Natural killer cell (primary cell): ENCODE data around the gene NFXL1. TPM values are rescaled to one million over a fixed set of nuclear protein-coding genes. Genes with fewer than 3 reads are reported as not detected.

Source experiments
- ATAC-seq, 3 donors: fragments of 150-1000 bp in 2 of 3; fragments of 200-7000 bp in 1 of 3; cut with Tn5 transposase; 1 replicate in 1 of 3; 2 replicates in 2 of 3; pipeline ENCODE4 v1.10.0; 2021; ENCODE audit warnings: mild to moderate bottlenecking in 2 of 3, moderate library complexity in 2 of 3
- DNase-seq, 2 donors: peaks; one replicate each; pipeline versions ENCODE4 v3.0.0 to v3.0.0-alpha.2; 2013 to 2021; ENCODE audit warnings: mixed read lengths in 1 of 2
- H3K27ac ChIP-seq: one replicate; pipeline ENCODE4 v1.5.1; 2013; ENCODE audit warnings: mild to moderate bottlenecking, low read length
- H3K27me3 ChIP-seq: one replicate; pipeline ENCODE4 v1.6.1; 2013; ENCODE audit warnings: low read length; ENCODE audit not compliant: control insufficient read depth, insufficient read depth
- H3K36me3 ChIP-seq: one replicate; pipeline ENCODE4 v1.6.1; 2013; ENCODE audit warnings: low read length; ENCODE audit not compliant: control insufficient read depth, insufficient read depth
- H3K4me1 ChIP-seq: one replicate; pipeline ENCODE4 v1.6.1; 2013; ENCODE audit warnings: low read length; ENCODE audit not compliant: control insufficient read depth, insufficient read depth
- H3K4me3 ChIP-seq: one replicate; pipeline ENCODE4 v1.5.1; 2013; ENCODE audit warnings: low read length
- H3K9me3 ChIP-seq: one replicate; pipeline ENCODE4 v1.6.1; 2013; ENCODE audit warnings: low read length; ENCODE audit not compliant: control insufficient read depth, insufficient read depth
- H3K27ac Mint-ChIP-seq, 2 donors: one replicate each; pipeline ENCODE4 v1.8.0; 2022; ENCODE audit warnings: mild to moderate bottlenecking in 2 of 2, mixed read lengths in 2 of 2, moderate library complexity in 1 of 2
- H3K27me3 Mint-ChIP-seq, 2 donors: one replicate each; pipeline ENCODE4 v1.8.0; 2022; ENCODE audit warnings: low read depth in 2 of 2, mixed read lengths in 2 of 2
- H3K36me3 Mint-ChIP-seq: one replicate; pipeline ENCODE4 v1.8.0; 2022; ENCODE audit warnings: mixed read lengths
- H3K4me1 Mint-ChIP-seq, 2 donors: one replicate each; pipeline ENCODE4 v1.8.0; 2022; ENCODE audit warnings: mixed read lengths in 2 of 2
- H3K4me3 Mint-ChIP-seq: one replicate; pipeline ENCODE4 v1.8.0; 2022; ENCODE audit warnings: mild to moderate bottlenecking, moderate library complexity, mixed read lengths
- H3K9me3 Mint-ChIP-seq, 2 donors: one replicate each; pipeline ENCODE4 v1.8.0; 2022; ENCODE audit warnings: mixed read lengths in 2 of 2
- WGBS: methylation state at CpG from one replicate; pipeline ENCODE4 v1.1.7; 2013; ENCODE audit warnings: missing lambda C conversion rate; ENCODE audit not compliant: insufficient coverage; 5-methylcytosine and 5-hydroxymethylcytosine counted together
- intact Hi-C: fragments of 100-400 bp; cut with micrococcal nuclease; formaldehyde crosslinking; loops from one replicate; pipeline ENCODE4 v1.14.2; 2022
- total RNA-seq, 4 donors: library from RNA; stranded (reverse); fragments of 120-200 nt in 1 of 4; gene quantifications; one replicate each; pipeline versions ENCODE4 v1.2.3 to v1.2.4, GENCODE V29; 2013 to 2022
- TF ChIP-seq, protein P1 (sequence below): fragments of 200-600 bp; IDR thresholded peaks from one replicate; pipeline ENCODE4 v1.8.0; 2022; ENCODE audit warnings: antibody characterized with exemption

Gene NFXL1
- total RNA-seq, 3 donors from 2014 or later (not counting 1 experiment from before 2014, with no cell fraction given): 6.5 to 11.4 (median 9.9) TPM

GRCh38 chr4:47945930-47946726 is 31.7 kb upstream of the NFXL1 start:
- Mint-ChIP-seq H3K4me3 (no peak overlapping the region), H3K9me3 (no peaks in the 10 kb centered on the region), H3K27me3 (peaks cover 8 to 24% of the 10 kb centered on the region in 2 donors), H3K27ac (no peak overlapping the region), H3K36me3 (no peaks in the 10 kb centered on the region), H3K4me1 (no peaks in the 10 kb centered on the region)
- TF ChIP-seq, protein P1, sequence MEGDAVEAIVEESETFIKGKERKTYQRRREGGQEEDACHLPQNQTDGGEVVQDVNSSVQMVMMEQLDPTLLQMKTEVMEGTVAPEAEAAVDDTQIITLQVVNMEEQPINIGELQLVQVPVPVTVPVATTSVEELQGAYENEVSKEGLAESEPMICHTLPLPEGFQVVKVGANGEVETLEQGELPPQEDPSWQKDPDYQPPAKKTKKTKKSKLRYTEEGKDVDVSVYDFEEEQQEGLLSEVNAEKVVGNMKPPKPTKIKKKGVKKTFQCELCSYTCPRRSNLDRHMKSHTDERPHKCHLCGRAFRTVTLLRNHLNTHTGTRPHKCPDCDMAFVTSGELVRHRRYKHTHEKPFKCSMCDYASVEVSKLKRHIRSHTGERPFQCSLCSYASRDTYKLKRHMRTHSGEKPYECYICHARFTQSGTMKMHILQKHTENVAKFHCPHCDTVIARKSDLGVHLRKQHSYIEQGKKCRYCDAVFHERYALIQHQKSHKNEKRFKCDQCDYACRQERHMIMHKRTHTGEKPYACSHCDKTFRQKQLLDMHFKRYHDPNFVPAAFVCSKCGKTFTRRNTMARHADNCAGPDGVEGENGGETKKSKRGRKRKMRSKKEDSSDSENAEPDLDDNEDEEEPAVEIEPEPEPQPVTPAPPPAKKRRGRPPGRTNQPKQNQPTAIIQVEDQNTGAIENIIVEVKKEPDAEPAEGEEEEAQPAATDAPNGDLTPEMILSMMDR: no peak
- DNase-seq (no peak), ATAC-seq (no peak)
- Histone ChIP-seq H3K9me3 (no peaks in the 10 kb centered on the region), H3K36me3 (no peaks in the 10 kb centered on the region), H3K27ac (no peak overlapping the region), H3K4me1 (no peaks in the 10 kb centered on the region), H3K27me3 (no peaks in the 10 kb centered on the region), H3K4me3 (no peak overlapping the region)
- WGBS: 84% methylated on average over 4 of the region's 5 CpGs
- intact Hi-C loops: no loop called here

- Mint-ChIP-seq H3K27me3 (peaks cover 13 to 26% of the 10 kb centered on the region in 2 donors), H3K4me1 (no peaks in the 10 kb centered on the region), H3K27ac (no peak overlapping the region), H3K9me3 (no peaks in the 10 kb centered on the region), H3K4me3 (no peak overlapping the region), H3K36me3 (no peaks in the 10 kb centered on the region)
- ATAC-seq: no peak
- TF ChIP-seq, protein P1: no peak
- no peak overlapping the region for H3K27ac ChIP-seq
- no peak for DNase-seq
- WGBS: 84% methylated on average over 6 of the region's 10 CpGs
- H3K9me3 ChIP-seq: no peaks in the 10 kb centered on the region
- no peaks in the 10 kb centered on the region for H3K36me3 ChIP-seq
- H3K27me3 ChIP-seq: no peaks in the 10 kb centered on the region
- H3K4me3 ChIP-seq: no peak overlapping the region
- H3K4me1 ChIP-seq: no peaks in the 10 kb centered on the region
- intact Hi-C loops: no loop called here
These were observed 27.9 kb upstream of the NFXL1 start for GRCh38 chr4:47942081-47942819.

DNA sequence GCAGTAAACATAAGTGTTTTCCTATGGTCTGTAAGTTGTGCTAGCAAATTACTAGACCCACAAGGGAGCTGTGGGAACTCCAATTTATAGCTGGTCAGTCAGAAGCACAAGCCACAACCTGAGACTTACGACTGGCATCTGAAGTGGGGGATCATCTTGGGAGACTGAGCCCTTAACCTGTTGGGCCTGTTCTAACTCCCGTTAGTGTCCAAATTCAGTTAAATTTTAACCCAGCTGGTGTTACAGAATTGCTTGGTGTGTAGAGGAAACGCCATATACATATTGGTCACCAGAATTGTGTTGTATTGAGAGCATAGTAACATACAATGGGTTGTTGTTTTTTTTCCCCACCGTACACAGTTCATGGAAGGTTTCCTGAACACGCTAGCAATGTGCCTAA is 25.1 kb upstream of the NFXL1 start:
- H3K27ac Mint-ChIP-seq: no peak overlapping the region
- no peaks in the 10 kb centered on the region for H3K9me3 Mint-ChIP-seq
- peaks cover 16 to 37% of the 10 kb centered on the region in 2 donors for H3K27me3 Mint-ChIP-seq
- H3K36me3 ChIP-seq: no peaks in the 10 kb centered on the region
- H3K27ac ChIP-seq: no peak overlapping the region
- H3K27me3 ChIP-seq: no peaks in the 10 kb centered on the region
- H3K4me1 ChIP-seq: no peaks in the 10 kb centered on the region
- H3K4me3 ChIP-seq: no peak overlapping the region
- intact Hi-C loops: no loop called here
- 90% methylated on average over 5 of the region's 5 CpGs for WGBS
- no peak for ATAC-seq
- no peak for DNase-seq
- H3K36me3 Mint-ChIP-seq: no peaks in the 10 kb centered on the region
- no peaks in the 10 kb centered on the region for H3K4me1 Mint-ChIP-seq
- TF ChIP-seq, protein P1: no peak
- no peak overlapping the region for H3K4me3 Mint-ChIP-seq
- H3K9me3 ChIP-seq: no peaks in the 10 kb centered on the region
